Activated B cell treated with CpG ODN at 0.5 μM for 24 hours (primary cell): ENCODE results near the gene FSHR. TPM values are rescaled to one million over a fixed set of nuclear protein-coding genes. Genes with fewer than 3 reads are reported as not detected.

Experiments
- ATAC-seq: fragments of 200-7000 bp; cut with Tn5 transposase; one replicate; pipeline ENCODE4 v1.10.0; 2021; ENCODE audit warnings: low read depth, mild to moderate bottlenecking, moderate library complexity
- CTCF ChIA-PET: fragments of 350-600 bp; sonication (Branson Sonifier 250); formaldehyde crosslinking; loops from one replicate; lab custom pipeline; 2021; ENCODE audit warnings: antibody characterized with exemption; lab: Charles Lee
- POLR2A ChIA-PET: fragments of 350-600 bp; sonication (Branson Sonifier 250); formaldehyde crosslinking; loops from one replicate; lab custom pipeline; 2021; ENCODE audit warnings: antibody characterized with exemption; lab: Charles Lee
- DNase-seq: peaks from one replicate; pipeline ENCODE4 v3.0.0; 2022
- H3K27ac Mint-ChIP-seq: one replicate; pipeline ENCODE4 v1.8.0; 2020; ENCODE audit warnings: mixed read lengths
- H3K27me3 Mint-ChIP-seq: one replicate; pipeline ENCODE4 v1.8.0; 2021; ENCODE audit warnings: mixed read lengths
- H3K36me3 Mint-ChIP-seq: one replicate; pipeline ENCODE4 v1.8.0; 2021; ENCODE audit warnings: low read depth, mixed read lengths
- H3K4me1 Mint-ChIP-seq: one replicate; pipeline ENCODE4 v1.8.0; 2021; ENCODE audit warnings: mixed read lengths
- H3K4me3 Mint-ChIP-seq: one replicate; pipeline ENCODE4 v1.8.0; 2020; ENCODE audit warnings: mild to moderate bottlenecking, mixed read lengths
- H3K9me3 Mint-ChIP-seq: one replicate; pipeline ENCODE4 v1.8.0; 2020; ENCODE audit warnings: mixed read lengths
- intact Hi-C: fragments of 100-400 bp; cut with micrococcal nuclease; formaldehyde crosslinking; loops from one replicate; pipeline ENCODE4 v1.15.1; 2024
- total RNA-seq: library from RNA; stranded (reverse); gene quantifications from 2 replicates; pipeline ENCODE4 v1.2.3, GENCODE V29; 2022
- TF ChIP-seq, protein P1 (sequence below): fragments of 200-600 bp; IDR thresholded peaks from one replicate; pipeline ENCODE4 v1.8.0; 2022; ENCODE audit warnings: antibody characterized with exemption, mild to moderate bottlenecking

The FSHR gene
- total RNA-seq, 1 donor from 2014 or later: not detected

- Mint-ChIP-seq H3K27ac (no peak overlapping the region), H3K4me3 (no peak overlapping the region), H3K36me3 (no peaks in the 10 kb centered on the region), H3K9me3 (no peaks in the 10 kb centered on the region), H3K27me3 (no peaks in the 10 kb centered on the region), H3K4me1 (no peaks in the 10 kb centered on the region)
- CTCF ChIA-PET: no interaction called here
- POLR2A ChIA-PET: no interaction called here
- no peak for ATAC-seq
- TF ChIP-seq, protein P1, sequence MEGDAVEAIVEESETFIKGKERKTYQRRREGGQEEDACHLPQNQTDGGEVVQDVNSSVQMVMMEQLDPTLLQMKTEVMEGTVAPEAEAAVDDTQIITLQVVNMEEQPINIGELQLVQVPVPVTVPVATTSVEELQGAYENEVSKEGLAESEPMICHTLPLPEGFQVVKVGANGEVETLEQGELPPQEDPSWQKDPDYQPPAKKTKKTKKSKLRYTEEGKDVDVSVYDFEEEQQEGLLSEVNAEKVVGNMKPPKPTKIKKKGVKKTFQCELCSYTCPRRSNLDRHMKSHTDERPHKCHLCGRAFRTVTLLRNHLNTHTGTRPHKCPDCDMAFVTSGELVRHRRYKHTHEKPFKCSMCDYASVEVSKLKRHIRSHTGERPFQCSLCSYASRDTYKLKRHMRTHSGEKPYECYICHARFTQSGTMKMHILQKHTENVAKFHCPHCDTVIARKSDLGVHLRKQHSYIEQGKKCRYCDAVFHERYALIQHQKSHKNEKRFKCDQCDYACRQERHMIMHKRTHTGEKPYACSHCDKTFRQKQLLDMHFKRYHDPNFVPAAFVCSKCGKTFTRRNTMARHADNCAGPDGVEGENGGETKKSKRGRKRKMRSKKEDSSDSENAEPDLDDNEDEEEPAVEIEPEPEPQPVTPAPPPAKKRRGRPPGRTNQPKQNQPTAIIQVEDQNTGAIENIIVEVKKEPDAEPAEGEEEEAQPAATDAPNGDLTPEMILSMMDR: no peak
- DNase-seq: no peak
- intact Hi-C loops: no loop called here
Observed at GRCh38 chr2:48978131-48978530, 176.2 kb downstream of the FSHR start.

DNA sequence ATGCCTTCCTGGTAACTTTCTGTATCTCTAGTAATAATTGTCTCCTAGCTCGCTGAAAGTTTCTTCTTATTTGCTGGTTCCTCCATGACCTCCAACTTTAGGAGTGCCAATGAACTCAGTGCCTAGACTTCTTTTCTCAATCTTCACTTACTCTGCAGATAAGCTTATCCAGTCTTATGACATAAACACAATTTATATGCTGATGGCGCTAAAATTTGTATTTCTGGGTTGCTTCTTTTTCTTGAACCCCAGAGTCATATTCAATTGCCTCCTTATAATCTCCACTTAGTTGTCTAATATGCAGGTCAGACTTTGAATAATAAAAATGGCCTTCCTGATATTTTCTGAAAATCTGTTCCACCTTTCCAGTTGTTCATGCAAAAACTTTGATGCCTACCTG, 182.5 kb downstream of the FSHR start:
- ChIA-PET POLR2A (no interaction called here), CTCF (interaction anchor here (1.9 kb wide), 1 partner anchor 26 kb away, joined by 4 read pairs; no protein-coding TSS in a partner anchor)
- ATAC-seq (no peak), DNase-seq (no peak)
- no peaks in the 10 kb centered on the region for H3K36me3 Mint-ChIP-seq
- TF ChIP-seq, protein P1: no peak
- no peaks in the 10 kb centered on the region for H3K9me3 Mint-ChIP-seq
- no peaks in the 10 kb centered on the region for H3K27me3 Mint-ChIP-seq
- H3K27ac Mint-ChIP-seq: no peak overlapping the region
- no peaks in the 10 kb centered on the region for H3K4me1 Mint-ChIP-seq
- H3K4me3 Mint-ChIP-seq: no peak overlapping the region
- intact Hi-C loops: no loop called here

DNA sequence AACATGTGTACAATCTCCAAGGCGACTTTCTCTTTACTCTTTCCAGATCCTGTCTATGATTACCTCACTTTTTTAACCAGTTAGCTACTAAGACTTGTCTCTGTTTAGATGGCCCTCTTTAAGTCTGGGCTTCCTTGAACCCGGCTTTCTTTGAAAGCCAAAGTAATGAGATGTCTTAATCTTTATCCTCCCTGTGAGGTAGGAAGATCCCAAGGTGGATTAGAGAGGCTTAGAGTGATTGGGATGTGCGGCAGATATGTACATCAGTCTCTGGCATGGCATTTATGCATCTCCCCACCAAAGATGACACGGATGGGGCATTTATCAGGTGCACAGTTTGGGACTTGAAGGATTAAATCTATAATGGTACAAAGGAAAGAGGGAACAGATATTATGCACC, 186.3 kb downstream of the FSHR start:
- H3K36me3 Mint-ChIP-seq: no peaks in the 10 kb centered on the region
- DNase-seq (no peak), ATAC-seq (no peak)
- POLR2A ChIA-PET: no interaction called here
- H3K4me3 Mint-ChIP-seq: no peak overlapping the region
- no peaks in the 10 kb centered on the region for H3K27me3 Mint-ChIP-seq
- H3K27ac Mint-ChIP-seq: no peak overlapping the region
- TF ChIP-seq, protein P1: no peak
- no peaks in the 10 kb centered on the region for H3K4me1 Mint-ChIP-seq
- H3K9me3 Mint-ChIP-seq: no peaks in the 10 kb centered on the region
- intact Hi-C loops: no loop called here
- CTCF ChIA-PET: no interaction called here

- no peaks in the 10 kb centered on the region for H3K27me3 Mint-ChIP-seq
- DNase-seq: no peak
- no peaks in the 10 kb centered on the region for H3K4me1 Mint-ChIP-seq
- POLR2A ChIA-PET: no interaction called here
- intact Hi-C loops: no loop called here
- no peak for ATAC-seq
- H3K4me3 Mint-ChIP-seq: no peak overlapping the region
- TF ChIP-seq, protein P1: no peak
- no peaks in the 10 kb centered on the region for H3K36me3 Mint-ChIP-seq
- H3K9me3 Mint-ChIP-seq: no peaks in the 10 kb centered on the region
- CTCF ChIA-PET: no interaction called here
- H3K27ac Mint-ChIP-seq: no peak overlapping the region
Observed at GRCh38 chr2:48965204-48965603, 189.1 kb downstream of the FSHR start.

DNA sequence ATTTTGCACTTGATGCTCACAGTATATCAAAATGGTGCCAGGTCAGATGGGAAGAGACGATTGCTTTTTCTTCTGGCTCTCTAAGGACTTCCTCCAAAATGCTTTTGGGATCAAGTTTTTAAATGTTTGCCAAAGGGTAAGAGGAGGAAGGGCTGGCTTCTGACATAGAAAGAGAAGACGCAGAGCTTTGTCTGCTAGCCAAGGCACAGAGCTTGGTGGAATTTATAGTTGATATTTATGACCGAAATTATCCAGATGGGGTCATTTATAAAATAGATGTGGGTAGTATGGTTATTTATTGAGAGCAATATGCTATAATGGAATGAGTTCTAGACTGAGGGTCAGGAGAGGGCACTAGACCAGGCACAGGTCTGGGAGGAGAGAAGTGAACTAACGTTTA, 193.3 kb downstream of the FSHR start:
- H3K4me3 Mint-ChIP-seq: no peak overlapping the region
- no peaks in the 10 kb centered on the region for H3K9me3 Mint-ChIP-seq
- no peak for ATAC-seq

More for the DNA sequence above, 193.3 kb downstream of the FSHR start:
- H3K27ac Mint-ChIP-seq: no peak overlapping the region
- no peaks in the 10 kb centered on the region for H3K4me1 Mint-ChIP-seq
- no peak for DNase-seq
- POLR2A ChIA-PET: no interaction called here
- no peaks in the 10 kb centered on the region for H3K27me3 Mint-ChIP-seq
- TF ChIP-seq, protein P1: no peak
- no peaks in the 10 kb centered on the region for H3K36me3 Mint-ChIP-seq
- intact Hi-C loops: no loop called here
- CTCF ChIA-PET: interaction anchor here (0.9 kb wide), 1 partner anchor 13 kb away, joined by 3 read pairs; no protein-coding TSS in a partner anchor
